HCT116 (cell line): ENCODE measurements around the gene RUNX1. TPM values are rescaled to one million over a fixed set of nuclear protein-coding genes. Genes with fewer than 3 reads are reported as not detected.

Source experiments
- ATAC-seq: fragments of 200-7000 bp; cut with Tn5 transposase; 2 replicates; pipeline ENCODE4 v1.9.1; 2020; ENCODE audit warnings: mild to moderate bottlenecking, moderate library complexity
- BruUV-seq: library from RNA; stranded (reverse); fragments of 400-500 nt; replicated peaks from 2 replicates; lab custom pipeline; 2021; lab: Mats Ljungman, UMichigan
- CTCF ChIA-PET: fragments of 300-600 bp; sonication (Branson Sonifier 250); formaldehyde crosslinking; loops from one replicate; lab custom pipeline; 2021; ENCODE audit warnings: antibody characterized with exemption; lab: Charles Lee
- POLR2A ChIA-PET: fragments of 300-600, 350-600 bp; sonication (Branson Sonifier 250); formaldehyde crosslinking; loops from one replicate; lab custom pipeline; 2021; ENCODE audit warnings: antibody characterized with exemption; lab: Charles Lee
- RAD21 ChIA-PET, 2 experiments: fragments of 300-600 bp; sonication (Branson Sonifier 250); formaldehyde crosslinking; loops; one replicate each; lab custom pipeline; 2023; ENCODE audit warnings: low total read pairs in 2 of 2; ENCODE audit not compliant: uncharacterized antibody in 2 of 2, unreplicated experiment in 2 of 2, low non-redundant PET in 1 of 2; lab: Charles Lee
- DNase-seq: peaks from one replicate; pipeline ENCODE4 v3.0.0-alpha.2; 2010; ENCODE audit warnings: low read depth, low spot score
- H2AFZ ChIP-seq: fragments of 200-600 bp; shearing (Covaris generic), sonication (generic); 2 replicates; pipeline ENCODE4 v1.6.1; 2017; ENCODE audit warnings: low read depth, mixed run types, mixed read lengths, antibody characterized with exemption, low read length; ENCODE audit not compliant: poor library complexity, severe bottlenecking
- H3K27ac ChIP-seq: 2 replicates; pipeline ENCODE4 v1.5.1; 2012; ENCODE audit warnings: low read depth, low read length
- H3K27me3 ChIP-seq: fragments of 200-600 bp; sonication (generic); 2 replicates; pipeline ENCODE4 v1.6.1; 2016; ENCODE audit warnings: mixed run types, low read length, mixed read lengths; ENCODE audit not compliant: insufficient read depth
- H3K36me3 ChIP-seq, 2 experiments: fragments of 200-500 bp in 1 of 2; fragments of 200-600 bp in 1 of 2; sonication (Bioruptor generic) in 1 of 2; sonication (generic) in 1 of 2; 2 replicates each; pipeline versions ENCODE4 v1.5.1 to v1.6.1; 2014 to 2016; ENCODE audit warnings: low read length in 2 of 2, inconsistent platforms in 1 of 2, mixed read lengths in 1 of 2, mixed run types in 1 of 2; ENCODE audit not compliant: insufficient read depth in 2 of 2, control insufficient read depth in 1 of 2
- H3K4me1 ChIP-seq, 2 experiments: fragments of 200-600 bp in 1 of 2; sonication (generic) in 1 of 2; 2 replicates each; pipeline versions ENCODE4 v1.5.1 to v1.6.1; 2012 to 2017; ENCODE audit warnings: low read length in 2 of 2, inconsistent platforms in 1 of 2, mild to moderate bottlenecking in 1 of 2, mixed read lengths in 1 of 2, mixed run types in 1 of 2, moderate library complexity in 1 of 2; ENCODE audit not compliant: insufficient read depth in 2 of 2, control insufficient read depth in 1 of 2
- H3K4me2 ChIP-seq: fragments of 200-600 bp; sonication (generic); 2 replicates; pipeline ENCODE4 v1.6.1; 2017; ENCODE audit warnings: mixed run types, low read length, mixed read lengths
- H3K4me3 ChIP-seq, 2 experiments: fragments of 200-600 bp in 1 of 2; sonication (generic) in 1 of 2; replicated peaks in 1 of 2; 2 replicates each; pipeline ENCODE4 v1.5.1; 2011 to 2016; ENCODE audit warnings: low read length in 2 of 2, control low read depth in 1 of 2, low read depth in 1 of 2, mild to moderate bottlenecking in 1 of 2, mixed read lengths in 1 of 2, mixed run types in 1 of 2
- H3K79me2 ChIP-seq: fragments of 200-600 bp; sonication (generic); 2 replicates; pipeline ENCODE4 v1.6.1; 2017; ENCODE audit warnings: mild to moderate bottlenecking, mixed run types, low read length, moderate library complexity, mixed read lengths; ENCODE audit not compliant: insufficient read depth
- H3K9ac ChIP-seq: fragments of 200-600 bp; sonication (generic); 2 replicates; pipeline ENCODE4 v1.6.1; 2016; ENCODE audit warnings: low read length, mixed read lengths
- H3K9me2 ChIP-seq: fragments of 200-600 bp; sonication (generic), shearing (Covaris generic); 2 replicates; pipeline ENCODE4 v1.6.1; 2017; ENCODE audit warnings: mixed run types, mild to moderate bottlenecking, moderate library complexity; ENCODE audit not compliant: insufficient read depth
- H3K9me3 ChIP-seq, 2 experiments: fragments of 200-500 bp in 1 of 2; fragments of 200-600 bp in 1 of 2; sonication (Bioruptor generic) in 1 of 2; sonication (generic) in 1 of 2; 2 replicates each; pipeline ENCODE4 v1.6.1; 2014 to 2017; ENCODE audit warnings: low read length in 2 of 2, mixed read lengths in 2 of 2, inconsistent platforms in 1 of 2, low read depth in 1 of 2, mild to moderate bottlenecking in 1 of 2, mixed run types in 1 of 2, moderate library complexity in 1 of 2; ENCODE audit not compliant: control insufficient read depth in 1 of 2, insufficient read depth in 1 of 2
- H4K20me1 ChIP-seq: fragments of 200-600 bp; sonication (generic), shearing (Covaris generic); 2 replicates; pipeline ENCODE4 v1.6.1; 2017; ENCODE audit warnings: mixed run types, mild to moderate bottlenecking, moderate library complexity; ENCODE audit not compliant: insufficient read depth
- CBX3 ChIP-seq: IDR thresholded peaks from 2 replicates; pipeline ENCODE4 v1.6.1; 2012; ENCODE audit warnings: low read depth
- CTCF ChIP-seq, 3 experiments: fragments of 200-600 bp in 1 of 3; sonication (generic) in 1 of 3; IDR thresholded peaks in 2 of 3; conservative IDR thresholded peaks in 1 of 3; 2 replicates each; pipeline ENCODE4 v1.5.1; 2012 to 2017; ENCODE audit warnings: low read depth in 2 of 3, low read length in 2 of 3, antibody characterized with exemption in 1 of 3, borderline replicate concordance in 1 of 3, control low read depth in 1 of 3, mild to moderate bottlenecking in 1 of 3, mixed read lengths in 1 of 3, mixed run types in 1 of 3, moderate library complexity in 1 of 3; ENCODE audit not compliant: insufficient read depth in 1 of 3
- EGR1 ChIP-seq: IDR thresholded peaks from 2 replicates; pipeline ENCODE4 v1.6.1; 2012; ENCODE audit warnings: low read depth
- ELF1 ChIP-seq: IDR thresholded peaks from 2 replicates; pipeline ENCODE4 v1.6.1; 2012; ENCODE audit warnings: low read depth, borderline replicate concordance
- EZH2 ChIP-seq: fragments of 200-600 bp; sonication (generic); IDR thresholded peaks from 2 replicates; pipeline ENCODE4 v1.6.1; 2017; ENCODE audit warnings: antibody characterized with exemption, mixed run types
- FOSL1 ChIP-seq: IDR thresholded peaks from 2 replicates; pipeline ENCODE4 v1.6.1; 2012; ENCODE audit warnings: low read depth
- JUND ChIP-seq: IDR thresholded peaks from 2 replicates; pipeline ENCODE4 v1.6.1; 2012
- MAX ChIP-seq: IDR thresholded peaks from 2 replicates; pipeline ENCODE4 v1.6.1; 2012
- POLR2A ChIP-seq: IDR thresholded peaks from 2 replicates; pipeline ENCODE4 v1.7.0; 2011; ENCODE audit warnings: borderline replicate concordance; ENCODE audit not compliant: insufficient read depth, insufficient read length; ENCODE audit errors: extremely low read depth
- REST ChIP-seq: IDR thresholded peaks from 2 replicates; pipeline ENCODE4 v1.6.1; 2012; ENCODE audit warnings: low read depth
- SIN3A ChIP-seq: IDR thresholded peaks from 2 replicates; pipeline ENCODE4 v1.6.1; 2012; ENCODE audit warnings: low read depth
- SP1 ChIP-seq: IDR thresholded peaks from 2 replicates; pipeline ENCODE4 v1.6.1; 2012; ENCODE audit warnings: low read depth
- YY1 ChIP-seq: IDR thresholded peaks from 2 replicates; pipeline ENCODE4 v1.6.1; 2011; ENCODE audit warnings: low read length, low read depth, moderate library complexity, mild to moderate bottlenecking; ENCODE audit not compliant: insufficient replicate concordance; ENCODE audit errors: extremely low read depth
- ZBTB33 ChIP-seq: IDR thresholded peaks from 2 replicates; pipeline ENCODE4 v1.6.1; 2011; ENCODE audit warnings: mild to moderate bottlenecking, low read length, moderate library complexity; ENCODE audit not compliant: insufficient replicate concordance; ENCODE audit errors: extremely low read depth
- intact Hi-C: fragments of 100-400 bp; cut with micrococcal nuclease; formaldehyde crosslinking; loops from 2 replicates; pipeline ENCODE4 v1.10.0; 2022
- total RNA-seq: library from RNA; stranded (reverse); gene quantifications from one replicate; pipeline ENCODE4 v1.2.1, GENCODE V29; 2021; ENCODE audit not compliant: unreplicated experiment

The RUNX1 gene
- total RNA-seq, 1 experiment from 2014 or later, result 33.5 TPM

GRCh38 chr21:34781526-34781925 lies 267.6 kb downstream of the RUNX1 start:
- Histone ChIP-seq H3K9me3 (no peaks in the 10 kb centered on the region), H3K4me1 (no peaks in the 10 kb centered on the region), H3K9ac (no peak overlapping the region), H3K79me2 (no peaks in the 10 kb centered on the region), H3K27ac (no peak overlapping the region), H3K36me3 (no peaks in the 10 kb centered on the region), H2AFZ (no peak overlapping the region), H4K20me1 (no peaks in the 10 kb centered on the region), H3K9me2 (no peaks in the 10 kb centered on the region), H3K4me2 (no peak overlapping the region), H3K4me3 (no peak overlapping the region), H3K27me3 (no peaks in the 10 kb centered on the region)
- intact Hi-C loops, result no loop called here
- POLR2A ChIA-PET, result interaction anchor here (1.1 kb wide), 1 partner anchor 13 kb away, joined by 3 read pairs; no protein-coding TSS in a partner anchor
- TF ChIP-seq MAX (no peak), CTCF (IDR thresholded peaks at IDR 0.05 in 2 of 3, conservative IDR thresholded peaks at IDR 0.05 in 1 of 3; ENCODE audit: borderline replicate concordance in 1 of 3, insufficient read depth in 1 of 3, low read depth in 2 of 3, low read length in 2 of 3) (no peak), JUND (no peak), EZH2 (no peak), SIN3A (no peak), FOSL1 (no peak), EGR1 (no peak), ZBTB33 (no peak), SP1 (no peak), CBX3 (no peak), ELF1 (no peak), REST (no peak), YY1 (no peak), POLR2A (no peak)
- ATAC-seq (no peak), DNase-seq (no peak)
- RAD21 ChIA-PET, result no interaction called here
- CTCF ChIA-PET, result no interaction called here
- BruUV-seq, result no TSS peak
